ENCODE data around the gene CASR.

The CASR gene

DNA sequence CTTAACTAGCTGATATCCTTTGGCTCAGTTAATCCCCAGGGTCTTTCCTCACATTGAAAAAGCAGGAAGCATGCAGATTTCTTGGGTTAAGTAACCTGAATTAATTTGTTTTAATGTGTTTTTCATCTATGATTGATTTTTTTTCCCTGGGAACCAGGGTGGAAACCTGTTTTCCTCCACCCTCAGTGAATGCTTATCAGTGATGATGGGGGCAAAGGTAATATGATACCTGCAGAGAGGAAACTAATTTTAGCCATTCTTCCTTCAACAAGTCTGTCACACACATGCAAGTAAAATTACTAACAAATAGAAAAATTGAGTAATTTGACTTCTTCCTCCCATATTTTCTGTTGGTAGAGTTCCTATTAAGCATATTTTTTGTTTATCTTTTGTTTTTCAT lies 5.9 kb downstream of the CASR start:
- TF ChIP-seq, protein P1, sequence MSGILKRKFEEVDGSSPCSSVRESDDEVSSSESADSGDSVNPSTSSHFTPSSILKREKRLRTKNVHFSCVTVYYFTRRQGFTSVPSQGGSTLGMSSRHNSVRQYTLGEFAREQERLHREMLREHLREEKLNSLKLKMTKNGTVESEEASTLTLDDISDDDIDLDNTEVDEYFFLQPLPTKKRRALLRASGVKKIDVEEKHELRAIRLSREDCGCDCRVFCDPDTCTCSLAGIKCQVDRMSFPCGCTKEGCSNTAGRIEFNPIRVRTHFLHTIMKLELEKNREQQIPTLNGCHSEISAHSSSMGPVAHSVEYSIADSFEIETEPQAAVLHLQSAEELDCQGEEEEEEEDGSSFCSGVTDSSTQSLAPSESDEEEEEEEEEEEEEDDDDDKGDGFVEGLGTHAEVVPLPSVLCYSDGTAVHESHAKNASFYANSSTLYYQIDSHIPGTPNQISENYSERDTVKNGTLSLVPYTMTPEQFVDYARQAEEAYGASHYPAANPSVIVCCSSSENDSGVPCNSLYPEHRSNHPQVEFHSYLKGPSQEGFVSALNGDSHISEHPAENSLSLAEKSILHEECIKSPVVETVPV (CRISPR knock-in tag; IDR thresholded peaks at IDR 0.05): no peak
- TF ChIP-seq, protein P2, sequence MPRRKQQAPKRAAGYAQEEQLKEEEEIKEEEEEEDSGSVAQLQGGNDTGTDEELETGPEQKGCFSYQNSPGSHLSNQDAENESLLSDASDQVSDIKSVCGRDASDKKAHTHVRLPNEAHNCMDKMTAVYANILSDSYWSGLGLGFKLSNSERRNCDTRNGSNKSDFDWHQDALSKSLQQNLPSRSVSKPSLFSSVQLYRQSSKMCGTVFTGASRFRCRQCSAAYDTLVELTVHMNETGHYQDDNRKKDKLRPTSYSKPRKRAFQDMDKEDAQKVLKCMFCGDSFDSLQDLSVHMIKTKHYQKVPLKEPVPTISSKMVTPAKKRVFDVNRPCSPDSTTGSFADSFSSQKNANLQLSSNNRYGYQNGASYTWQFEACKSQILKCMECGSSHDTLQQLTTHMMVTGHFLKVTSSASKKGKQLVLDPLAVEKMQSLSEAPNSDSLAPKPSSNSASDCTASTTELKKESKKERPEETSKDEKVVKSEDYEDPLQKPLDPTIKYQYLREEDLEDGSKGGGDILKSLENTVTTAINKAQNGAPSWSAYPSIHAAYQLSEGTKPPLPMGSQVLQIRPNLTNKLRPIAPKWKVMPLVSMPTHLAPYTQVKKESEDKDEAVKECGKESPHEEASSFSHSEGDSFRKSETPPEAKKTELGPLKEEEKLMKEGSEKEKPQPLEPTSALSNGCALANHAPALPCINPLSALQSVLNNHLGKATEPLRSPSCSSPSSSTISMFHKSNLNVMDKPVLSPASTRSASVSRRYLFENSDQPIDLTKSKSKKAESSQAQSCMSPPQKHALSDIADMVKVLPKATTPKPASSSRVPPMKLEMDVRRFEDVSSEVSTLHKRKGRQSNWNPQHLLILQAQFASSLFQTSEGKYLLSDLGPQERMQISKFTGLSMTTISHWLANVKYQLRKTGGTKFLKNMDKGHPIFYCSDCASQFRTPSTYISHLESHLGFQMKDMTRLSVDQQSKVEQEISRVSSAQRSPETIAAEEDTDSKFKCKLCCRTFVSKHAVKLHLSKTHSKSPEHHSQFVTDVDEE (CRISPR knock-in tag; IDR thresholded peaks at IDR 0.05): no peak
- TF ChIP-seq ISL1 (CRISPR knock-in tag; IDR thresholded peaks at IDR 0.05) (no peak), TOX (CRISPR knock-in tag; IDR thresholded peaks at IDR 0.05; ENCODE audit: borderline replicate concordance) (no peak), OSR1 (CRISPR knock-in tag; IDR thresholded peaks at IDR 0.05) (no peak), ARNTL (CRISPR knock-in tag; IDR thresholded peaks at IDR 0.05; ENCODE audit: borderline replicate concordance, low read depth) (no peak), ZNF565 (CRISPR knock-in tag; conservative IDR thresholded peaks at IDR 0.05; ENCODE audit: low read depth) (no peak)

DNA sequence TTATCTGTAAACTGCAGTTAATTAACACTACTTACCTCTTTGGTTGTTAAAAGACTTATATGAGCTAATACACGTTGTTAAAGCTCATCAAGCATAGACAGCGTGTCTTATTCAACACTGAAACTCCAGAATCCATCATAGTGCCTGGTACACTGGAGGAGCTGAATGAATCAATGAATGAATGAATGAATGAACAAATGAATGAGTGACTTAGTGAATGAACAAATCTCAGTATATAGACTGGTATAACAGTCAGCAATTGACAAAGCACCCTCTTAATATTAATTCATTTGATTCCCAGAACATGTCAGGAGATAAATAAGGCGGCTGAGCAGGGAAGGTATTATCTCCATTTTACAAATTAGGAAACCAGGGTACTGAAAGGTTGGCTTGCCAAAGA lies 7.1 kb downstream of the CASR start:
- ATAC-seq: no peak
- no peak for TF ChIP-seq ZC3H10 (CRISPR knock-in tag; IDR thresholded peaks at IDR 0.05)
- TF ChIP-seq, protein P2 (CRISPR knock-in tag; IDR thresholded peaks at IDR 0.05): no peak
- no peak for TF ChIP-seq ZFP30 (CRISPR knock-in tag; IDR thresholded peaks at IDR 0.05)
- no peak for TF ChIP-seq ARNTL (CRISPR knock-in tag; IDR thresholded peaks at IDR 0.05; ENCODE audit: borderline replicate concordance, low read depth)
- TF ChIP-seq, protein P3, sequence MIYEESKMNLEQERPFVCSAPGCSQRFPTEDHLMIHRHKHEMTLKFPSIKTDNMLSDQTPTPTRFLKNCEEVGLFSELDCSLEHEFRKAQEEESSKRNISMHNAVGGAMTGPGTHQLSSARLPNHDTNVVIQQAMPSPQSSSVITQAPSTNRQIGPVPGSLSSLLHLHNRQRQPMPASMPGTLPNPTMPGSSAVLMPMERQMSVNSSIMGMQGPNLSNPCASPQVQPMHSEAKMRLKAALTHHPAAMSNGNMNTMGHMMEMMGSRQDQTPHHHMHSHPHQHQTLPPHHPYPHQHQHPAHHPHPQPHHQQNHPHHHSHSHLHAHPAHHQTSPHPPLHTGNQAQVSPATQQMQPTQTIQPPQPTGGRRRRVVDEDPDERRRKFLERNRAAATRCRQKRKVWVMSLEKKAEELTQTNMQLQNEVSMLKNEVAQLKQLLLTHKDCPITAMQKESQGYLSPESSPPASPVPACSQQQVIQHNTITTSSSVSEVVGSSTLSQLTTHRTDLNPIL (CRISPR knock-in tag; IDR thresholded peaks at IDR 0.05; ENCODE audit: low read depth): no peak
- no peak for TF ChIP-seq ZFP3 (CRISPR knock-in tag; IDR thresholded peaks at IDR 0.05)
- TF ChIP-seq CSDC2 (CRISPR knock-in tag; IDR thresholded peaks at IDR 0.05): no peak
- no peak for TF ChIP-seq OSR1 (CRISPR knock-in tag; IDR thresholded peaks at IDR 0.05)
- TF ChIP-seq GLIS3 (CRISPR knock-in tag; IDR thresholded peaks at IDR 0.05): no peak
- TF ChIP-seq, protein P1 (CRISPR knock-in tag; IDR thresholded peaks at IDR 0.05): no peak
- TF ChIP-seq, protein P4, sequence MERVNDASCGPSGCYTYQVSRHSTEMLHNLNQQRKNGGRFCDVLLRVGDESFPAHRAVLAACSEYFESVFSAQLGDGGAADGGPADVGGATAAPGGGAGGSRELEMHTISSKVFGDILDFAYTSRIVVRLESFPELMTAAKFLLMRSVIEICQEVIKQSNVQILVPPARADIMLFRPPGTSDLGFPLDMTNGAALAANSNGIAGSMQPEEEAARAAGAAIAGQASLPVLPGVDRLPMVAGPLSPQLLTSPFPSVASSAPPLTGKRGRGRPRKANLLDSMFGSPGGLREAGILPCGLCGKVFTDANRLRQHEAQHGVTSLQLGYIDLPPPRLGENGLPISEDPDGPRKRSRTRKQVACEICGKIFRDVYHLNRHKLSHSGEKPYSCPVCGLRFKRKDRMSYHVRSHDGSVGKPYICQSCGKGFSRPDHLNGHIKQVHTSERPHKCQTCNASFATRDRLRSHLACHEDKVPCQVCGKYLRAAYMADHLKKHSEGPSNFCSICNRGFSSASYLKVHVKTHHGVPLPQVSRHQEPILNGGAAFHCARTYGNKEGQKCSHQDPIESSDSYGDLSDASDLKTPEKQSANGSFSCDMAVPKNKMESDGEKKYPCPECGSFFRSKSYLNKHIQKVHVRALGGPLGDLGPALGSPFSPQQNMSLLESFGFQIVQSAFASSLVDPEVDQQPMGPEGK (CRISPR knock-in tag; IDR thresholded peaks at IDR 0.05; ENCODE audit: borderline replicate concordance): no peak
- TF ChIP-seq SNAI2 (CRISPR knock-in tag; IDR thresholded peaks at IDR 0.05): no peak
- TF ChIP-seq ZNF8 (CRISPR knock-in tag; IDR thresholded peaks at IDR 0.05): no peak
- no peak for TF ChIP-seq TCF4 (CRISPR knock-in tag; IDR thresholded peaks at IDR 0.05; ENCODE audit: borderline replicate concordance)
- no peak for TF ChIP-seq PPARA (CRISPR knock-in tag; IDR thresholded peaks at IDR 0.05; ENCODE audit: borderline replicate concordance)
- TF ChIP-seq, protein P5, sequence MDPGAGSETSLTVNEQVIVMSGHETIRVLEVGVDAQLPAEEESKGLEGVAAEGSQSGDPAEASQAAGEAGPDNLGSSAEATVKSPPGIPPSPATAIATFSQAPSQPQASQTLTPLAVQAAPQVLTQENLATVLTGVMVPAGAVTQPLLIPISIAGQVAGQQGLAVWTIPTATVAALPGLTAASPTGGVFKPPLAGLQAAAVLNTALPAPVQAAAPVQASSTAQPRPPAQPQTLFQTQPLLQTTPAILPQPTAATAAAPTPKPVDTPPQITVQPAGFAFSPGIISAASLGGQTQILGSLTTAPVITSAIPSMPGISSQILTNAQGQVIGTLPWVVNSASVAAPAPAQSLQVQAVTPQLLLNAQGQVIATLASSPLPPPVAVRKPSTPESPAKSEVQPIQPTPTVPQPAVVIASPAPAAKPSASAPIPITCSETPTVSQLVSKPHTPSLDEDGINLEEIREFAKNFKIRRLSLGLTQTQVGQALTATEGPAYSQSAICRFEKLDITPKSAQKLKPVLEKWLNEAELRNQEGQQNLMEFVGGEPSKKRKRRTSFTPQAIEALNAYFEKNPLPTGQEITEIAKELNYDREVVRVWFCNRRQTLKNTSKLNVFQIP (CRISPR knock-in tag; IDR thresholded peaks at IDR 0.05; ENCODE audit: borderline replicate concordance, low read depth): no peak
- TF ChIP-seq ESRRG (CRISPR knock-in tag; IDR thresholded peaks at IDR 0.05): no peak
- no peak for TF ChIP-seq ZNF565 (CRISPR knock-in tag; conservative IDR thresholded peaks at IDR 0.05; ENCODE audit: low read depth)

More for the DNA sequence above, 5.9 kb downstream of the CASR start:
- no peak for ATAC-seq
